Activated CD8-positive, alpha-beta memory T cell treated with anti-CD3 and anti-CD28 coated beads, Interleukin-2, amount 10 ng/mL, durations not matched to agents 7 days and 5 days (primary cell): Measurements from ENCODE around the gene ABCC12. TPM values are rescaled to one million over a fixed set of nuclear protein-coding genes. Genes with fewer than 3 reads are reported as not detected.

Experiments used
- ATAC-seq: fragments of 150-1000 bp; cut with Tn5 transposase; one replicate; pipeline ENCODE4 v1.10.0; 2021; ENCODE audit warnings: moderate library complexity
- CTCF ChIA-PET: fragments of 350-600 bp; sonication (Branson Sonifier 250); formaldehyde crosslinking; loops from one replicate; lab custom pipeline; 2021; ENCODE audit warnings: antibody characterized with exemption; lab: Charles Lee
- DNase-seq: peaks from one replicate; pipeline ENCODE4 v3.0.0-alpha.2; 2020
- H3K27ac Mint-ChIP-seq: one replicate; pipeline ENCODE4 v1.8.0; 2021; ENCODE audit warnings: mild to moderate bottlenecking, mixed read lengths
- H3K27me3 Mint-ChIP-seq: one replicate; pipeline ENCODE4 v1.8.0; 2021; ENCODE audit warnings: mixed read lengths
- H3K36me3 Mint-ChIP-seq: one replicate; pipeline ENCODE4 v1.8.0; 2021; ENCODE audit warnings: mild to moderate bottlenecking, mixed read lengths
- H3K4me1 Mint-ChIP-seq: one replicate; pipeline ENCODE4 v1.8.0; 2021; ENCODE audit warnings: mixed read lengths
- H3K4me3 Mint-ChIP-seq: one replicate; pipeline ENCODE4 v1.8.0; 2021; ENCODE audit warnings: mild to moderate bottlenecking, moderate library complexity, mixed read lengths
- H3K9me3 Mint-ChIP-seq: one replicate; pipeline ENCODE4 v1.8.0; 2022; ENCODE audit warnings: low read depth, mixed read lengths
- total RNA-seq, 2 experiments: library from RNA; stranded (reverse); gene quantifications; one replicate each; pipeline ENCODE4 v1.2.3, GENCODE V29; 2021

ABCC12 gene
- total RNA-seq, 2 experiments from 2014 or later: not detected

DNA sequence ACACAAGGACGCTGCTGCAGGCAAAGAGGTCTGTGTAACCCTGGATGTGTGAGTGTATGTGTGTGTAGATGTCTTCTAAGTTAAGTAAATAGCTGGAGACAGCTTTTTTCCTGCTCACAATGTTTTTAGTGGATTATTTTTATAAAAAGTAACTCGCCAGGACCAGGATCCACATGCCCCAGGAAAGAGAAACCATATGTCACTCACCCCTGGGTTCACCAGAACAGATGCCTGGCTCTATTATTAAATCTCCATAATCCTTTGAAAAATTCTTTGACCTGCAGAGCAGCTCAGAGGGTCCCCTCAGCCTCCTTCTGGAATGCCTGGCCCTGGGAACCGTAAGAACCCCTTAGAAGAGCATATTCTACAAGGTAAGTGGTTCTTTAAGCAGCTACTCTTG, 18.0 kb downstream of the ABCC12 start:
- CTCF ChIA-PET: no interaction called here
- Mint-ChIP-seq H3K9me3 (no peaks in the 10 kb centered on the region), H3K36me3 (no peaks in the 10 kb centered on the region), H3K4me3 (no peak overlapping the region), H3K4me1 (no peaks in the 10 kb centered on the region), H3K27ac (no peak overlapping the region), H3K27me3 (peaks cover 10% of the 10 kb centered on the region)
- DNase-seq (no peak), ATAC-seq (no peak)

- no peak overlapping the region for H3K4me3 Mint-ChIP-seq
- CTCF ChIA-PET: no interaction called here
- H3K9me3 Mint-ChIP-seq: no peaks in the 10 kb centered on the region
- ATAC-seq (no peak), DNase-seq (no peak)
- H3K27me3 Mint-ChIP-seq: peaks cover 2% of the 10 kb centered on the region
- no peaks in the 10 kb centered on the region for H3K36me3 Mint-ChIP-seq
- H3K27ac Mint-ChIP-seq: no peak overlapping the region
- no peaks in the 10 kb centered on the region for H3K4me1 Mint-ChIP-seq
These were observed 19.0 kb downstream of the ABCC12 start for GRCh38 chr16:48136547-48137360.

DNA sequence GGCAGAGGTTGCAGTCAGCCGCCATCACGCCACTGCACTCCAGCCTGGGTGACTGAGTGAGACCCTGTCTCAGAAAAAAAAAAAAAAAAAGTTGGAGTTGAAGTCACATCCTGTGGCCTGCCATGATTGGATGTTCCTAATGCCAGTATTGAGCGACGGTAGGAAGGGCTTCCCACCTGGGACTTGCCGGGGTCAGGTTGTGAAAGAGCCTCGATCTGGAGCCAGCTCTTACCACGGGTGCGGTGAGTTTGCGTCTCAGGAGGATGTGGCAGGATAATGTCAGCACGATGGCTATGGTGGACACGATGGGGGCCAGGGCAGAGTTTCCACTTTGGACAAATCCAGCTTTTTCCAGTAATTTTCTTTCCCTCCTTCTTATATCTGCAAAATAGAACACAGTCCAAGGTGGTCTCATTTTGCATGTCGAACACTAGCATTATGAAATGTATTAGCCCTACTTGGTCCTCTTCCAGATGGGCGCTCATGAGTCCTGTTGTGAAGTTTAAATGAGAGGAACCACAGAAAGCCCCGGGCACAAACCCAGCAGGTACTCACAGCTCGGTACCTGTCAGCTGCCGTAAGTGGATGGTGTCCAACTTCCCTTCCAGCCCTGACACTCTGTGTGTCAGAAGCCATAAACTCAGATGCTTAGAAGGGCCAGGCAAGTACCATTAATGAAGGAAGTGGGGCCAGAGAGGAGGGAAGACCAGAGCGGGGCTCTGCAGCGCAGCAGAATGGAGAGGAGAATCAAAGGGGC, 22.2 kb downstream of the ABCC12 start:
- ATAC-seq (no peak), DNase-seq (no peak)
- H3K4me3 Mint-ChIP-seq: no peak overlapping the region
- CTCF ChIA-PET: no interaction called here
- no peaks in the 10 kb centered on the region for H3K36me3 Mint-ChIP-seq
- H3K4me1 Mint-ChIP-seq: no peaks in the 10 kb centered on the region
- no peaks in the 10 kb centered on the region for H3K9me3 Mint-ChIP-seq
- peaks cover 3% of the 10 kb centered on the region for H3K27me3 Mint-ChIP-seq
- no peak overlapping the region for H3K27ac Mint-ChIP-seq

DNA sequence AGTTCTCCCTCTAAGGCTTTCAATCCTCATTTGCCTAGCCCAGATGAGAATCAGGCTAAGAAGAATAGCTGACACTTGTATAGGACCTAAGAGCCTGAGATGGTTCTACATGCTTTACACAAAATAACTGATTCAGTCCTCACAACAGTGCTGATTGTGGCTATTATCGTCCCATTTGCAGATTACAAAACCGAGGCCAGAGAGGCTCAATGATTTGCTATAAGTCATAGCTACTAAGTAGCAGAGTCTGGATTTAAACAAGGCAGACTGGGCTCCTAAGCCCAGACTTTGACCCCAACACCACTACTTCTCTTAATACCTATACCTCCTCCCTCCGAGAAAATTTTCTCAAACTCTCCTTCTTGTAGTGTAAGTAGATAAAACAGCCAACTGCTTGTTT, 23.1 kb downstream of the ABCC12 start:
- CTCF ChIA-PET: no interaction called here
- no peak for ATAC-seq

DNA sequence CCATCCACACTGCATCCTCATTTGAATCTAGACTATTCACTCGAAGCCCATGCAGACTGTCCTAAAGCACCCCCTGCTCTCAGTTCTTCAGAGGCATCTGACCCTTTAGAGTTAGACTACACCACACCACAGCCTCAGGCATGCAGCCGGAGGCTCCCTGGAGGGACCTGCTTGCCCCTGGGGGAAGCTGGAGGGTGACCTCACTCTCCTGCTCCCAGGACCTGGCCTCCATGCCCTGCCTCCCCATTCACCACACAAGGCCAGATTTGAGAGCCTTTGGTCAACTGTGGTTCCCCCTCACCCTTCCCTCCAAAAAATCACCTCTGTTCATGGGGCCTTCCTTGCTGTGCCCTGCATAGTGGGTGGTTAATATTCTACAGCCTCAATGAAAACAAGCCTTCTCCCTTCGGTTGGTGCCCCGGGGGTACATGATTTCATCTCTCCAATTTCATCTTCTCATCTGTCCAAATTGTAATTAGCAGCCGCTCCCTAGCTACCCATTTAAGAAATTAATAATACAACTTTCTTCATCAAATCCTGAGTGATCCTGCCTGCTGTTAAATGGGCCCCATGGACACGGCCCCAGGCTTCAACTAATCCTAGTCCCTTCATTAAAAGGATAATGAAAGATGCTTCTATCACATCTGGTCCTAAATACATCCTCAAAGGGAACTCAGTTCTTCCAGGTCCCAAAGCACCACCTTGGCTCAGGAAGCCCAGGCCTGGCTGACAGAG, 24.4 kb downstream of the ABCC12 start:
- DNase-seq (no peak), ATAC-seq (no peak)
- Mint-ChIP-seq H3K36me3 (no peaks in the 10 kb centered on the region), H3K4me3 (no peak overlapping the region), H3K4me1 (no peaks in the 10 kb centered on the region), H3K9me3 (no peaks in the 10 kb centered on the region), H3K27me3 (peaks cover 3% of the 10 kb centered on the region), H3K27ac (no peak overlapping the region)
- CTCF ChIA-PET: no interaction called here

More for the DNA sequence above, 23.1 kb downstream of the ABCC12 start:
- Mint-ChIP-seq H3K4me3 (no peak overlapping the region), H3K27me3 (peaks cover 3% of the 10 kb centered on the region), H3K27ac (no peak overlapping the region), H3K4me1 (no peaks in the 10 kb centered on the region), H3K9me3 (no peaks in the 10 kb centered on the region), H3K36me3 (no peaks in the 10 kb centered on the region)
- no peak for DNase-seq

DNA sequence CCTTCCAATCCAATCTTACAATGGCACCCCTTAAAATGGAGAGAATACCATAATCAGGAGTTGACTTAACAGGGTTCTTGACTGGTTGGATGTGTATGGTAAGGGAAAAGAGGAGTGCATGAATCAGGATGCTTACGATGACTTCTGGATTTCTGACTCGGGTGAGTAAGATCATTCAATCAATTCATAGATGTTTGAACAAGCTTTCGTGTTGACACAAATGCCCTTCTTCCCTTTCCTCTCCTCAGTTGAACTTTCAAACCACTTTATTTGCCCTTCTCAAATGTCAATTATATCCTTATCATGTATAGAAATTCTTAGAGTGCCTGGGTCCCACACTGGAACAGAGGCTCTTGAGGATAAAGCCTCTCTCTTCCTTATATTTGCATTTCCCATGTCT, 25.9 kb downstream of the ABCC12 start:
- Mint-ChIP-seq H3K36me3 (no peaks in the 10 kb centered on the region), H3K4me1 (no peaks in the 10 kb centered on the region), H3K9me3 (no peaks in the 10 kb centered on the region), H3K4me3 (no peak overlapping the region), H3K27me3 (peaks cover 3% of the 10 kb centered on the region), H3K27ac (no peak overlapping the region)
- no peak for ATAC-seq
- no peak for DNase-seq
- CTCF ChIA-PET: no interaction called here

DNA sequence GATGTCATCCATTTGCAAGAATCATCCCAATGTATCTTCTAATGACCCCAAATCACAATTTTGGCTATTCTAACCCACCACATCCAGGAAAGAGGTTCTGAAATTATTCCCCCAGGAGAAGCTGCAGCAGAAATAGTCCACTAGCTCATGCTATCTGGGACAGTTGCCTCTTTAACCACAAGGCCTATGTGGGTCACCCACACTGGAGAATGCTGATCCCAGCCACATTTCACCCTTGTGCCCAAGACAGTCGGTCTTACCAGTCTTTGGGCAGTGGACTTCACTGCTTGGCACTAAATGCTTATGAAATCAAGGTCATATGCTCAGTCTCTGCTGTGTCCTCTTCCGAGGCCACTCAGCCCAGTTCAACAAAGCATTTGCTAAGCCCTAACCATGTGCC, 27.0 kb downstream of the ABCC12 start:
- Mint-ChIP-seq H3K4me3 (no peak overlapping the region), H3K4me1 (peaks cover 1% of the 10 kb centered on the region), H3K36me3 (no peaks in the 10 kb centered on the region), H3K27ac (no peak overlapping the region), H3K27me3 (peaks cover 3% of the 10 kb centered on the region), H3K9me3 (no peaks in the 10 kb centered on the region)
- ATAC-seq: no peak
- no peak for DNase-seq
- CTCF ChIA-PET: no interaction called here

GRCh38 chr16:48126801-48127644, 28.8 kb downstream of the ABCC12 start:
- DNase-seq (no peak), ATAC-seq (no peak)
- CTCF ChIA-PET: no interaction called here
- Mint-ChIP-seq H3K4me1 (peaks cover 14% of the 10 kb centered on the region), H3K27me3 (peaks cover 3% of the 10 kb centered on the region), H3K4me3 (no peak overlapping the region), H3K9me3 (no peaks in the 10 kb centered on the region), H3K27ac (no peak overlapping the region), H3K36me3 (no peaks in the 10 kb centered on the region)

DNA sequence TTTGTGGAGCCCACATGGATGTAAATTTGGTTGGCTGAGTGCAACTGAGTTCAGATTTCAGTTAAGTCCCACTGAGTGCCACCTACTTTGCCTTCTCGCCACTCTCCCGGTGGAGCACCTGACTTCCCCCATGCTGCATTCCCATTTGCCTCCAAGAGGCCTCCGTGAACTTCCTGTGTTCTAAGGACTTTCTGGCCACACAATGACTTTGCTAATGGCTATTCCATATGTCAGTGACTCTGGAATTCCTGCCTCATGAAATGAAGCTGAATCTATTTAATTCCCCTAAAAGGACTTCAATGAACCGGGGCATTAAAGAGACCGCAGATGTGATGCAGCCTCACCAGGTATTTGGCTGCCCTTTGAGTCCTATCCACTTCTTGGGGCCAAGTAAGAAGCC, 29.9 kb downstream of the ABCC12 start:
- no peak overlapping the region for H3K27ac Mint-ChIP-seq
- no peak overlapping the region for H3K4me3 Mint-ChIP-seq
- CTCF ChIA-PET: no interaction called here

GRCh38 chr16:48124266-48124665, 31.5 kb downstream of the ABCC12 start:
- DNase-seq (no peak), ATAC-seq (no peak)
- Mint-ChIP-seq H3K36me3 (no peaks in the 10 kb centered on the region), H3K4me1 (peaks cover 14% of the 10 kb centered on the region), H3K4me3 (no peak overlapping the region), H3K27me3 (peaks cover 2% of the 10 kb centered on the region), H3K9me3 (no peaks in the 10 kb centered on the region), H3K27ac (no peak overlapping the region)
- CTCF ChIA-PET: interaction anchor here (0.8 to 1.0 kb wide), 3 partner anchors 11 to 983 kb away, joined by 3 read pairs; no protein-coding TSS in a partner anchor

More for the DNA sequence above, 29.9 kb downstream of the ABCC12 start:
- Mint-ChIP-seq H3K36me3 (no peaks in the 10 kb centered on the region), H3K27me3 (peaks cover 3% of the 10 kb centered on the region), H3K4me1 (peaks cover 14% of the 10 kb centered on the region), H3K9me3 (no peaks in the 10 kb centered on the region)
- ATAC-seq (no peak), DNase-seq (no peak)

GRCh38 chr16:48123104-48123788, 32.5 kb downstream of the ABCC12 start:
- H3K27ac Mint-ChIP-seq: no peak overlapping the region
- no peaks in the 10 kb centered on the region for H3K9me3 Mint-ChIP-seq
- H3K4me1 Mint-ChIP-seq: peaks cover 14% of the 10 kb centered on the region
- H3K27me3 Mint-ChIP-seq: no peaks in the 10 kb centered on the region
- peak; percentile 80 for ATAC-seq
- H3K4me3 Mint-ChIP-seq: no peak overlapping the region
- CTCF ChIA-PET: interaction anchor here (0.8 to 1.0 kb wide), 3 partner anchors 12 to 982 kb away, joined by 3 read pairs; no protein-coding TSS in a partner anchor
- H3K36me3 Mint-ChIP-seq: no peaks in the 10 kb centered on the region
- peak; percentile 67 for DNase-seq

DNA sequence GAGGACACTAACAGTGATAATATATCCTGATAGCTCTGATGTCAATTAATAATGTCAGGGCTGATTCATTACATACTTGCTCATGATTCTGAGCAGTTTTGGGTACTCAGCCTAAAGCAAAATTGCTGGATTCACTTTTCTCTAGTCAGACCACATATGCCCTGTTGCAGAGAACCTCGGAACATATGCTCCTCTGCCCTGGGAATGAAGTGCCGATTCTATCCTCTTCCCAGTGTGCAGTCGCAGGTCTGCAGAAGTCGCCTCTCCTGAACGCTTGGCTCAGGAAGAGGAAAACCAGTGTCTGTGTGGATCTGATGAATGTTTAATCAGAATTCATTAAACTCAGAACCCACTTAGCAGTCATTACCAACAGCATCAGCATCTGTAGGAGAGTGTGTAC, 34.5 kb downstream of the ABCC12 start:
- H3K27me3 Mint-ChIP-seq: no peaks in the 10 kb centered on the region
- peaks cover 14% of the 10 kb centered on the region for H3K4me1 Mint-ChIP-seq
- no peaks in the 10 kb centered on the region for H3K9me3 Mint-ChIP-seq
- H3K27ac Mint-ChIP-seq: no peak overlapping the region
- ATAC-seq: no peak
- CTCF ChIA-PET: interaction anchor here (1.2 kb wide), 1 partner anchor 980 kb away, joined by 3 read pairs; no protein-coding TSS in a partner anchor
- no peak for DNase-seq
- H3K36me3 Mint-ChIP-seq: no peaks in the 10 kb centered on the region
- no peak overlapping the region for H3K4me3 Mint-ChIP-seq
